ENCODE results near the gene TEX12.

The TEX12 gene, protein sequence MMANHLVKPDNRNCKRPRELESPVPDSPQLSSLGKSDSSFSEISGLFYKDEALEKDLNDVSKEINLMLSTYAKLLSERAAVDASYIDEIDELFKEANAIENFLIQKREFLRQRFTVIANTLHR

DNA sequence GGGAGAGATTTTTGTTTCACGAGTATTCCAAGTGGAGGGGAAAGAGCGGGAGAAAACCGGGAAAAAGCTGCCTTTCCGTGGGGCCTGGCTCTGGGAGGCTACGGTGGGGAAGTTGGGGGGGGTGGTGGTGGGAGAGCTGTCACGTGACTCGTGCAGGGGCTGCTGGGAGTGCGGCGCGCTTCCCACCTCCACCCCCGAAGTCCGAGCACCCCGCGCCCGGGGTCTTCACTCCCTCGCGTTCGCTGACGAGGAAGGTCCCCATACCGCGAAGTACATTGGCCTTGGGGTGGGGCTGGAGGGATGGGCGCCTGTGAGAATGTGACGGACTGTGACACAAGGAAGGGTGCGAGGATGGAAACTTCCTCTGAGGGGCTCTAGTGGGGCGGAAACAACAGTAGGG, at the start of gene TEX12:
Gene TEX12 (plus strand): TSS at position 228 of the 400 bp plus-strand sequence. CDS start 1,897 bp downstream, outside the sequence.
- Histone ChIP-seq H3K9me3 (ENCODE audit: low read length) (no peaks in the 10 kb centered on the region), H3K27ac (ENCODE audit: low read depth, low read length, poor library complexity, severe bottlenecking) (no peak within 1 kb of the TSS), H3K27me3 (ENCODE audit: insufficient read depth, low read length) (no peaks in the 10 kb centered on the region), H3K36me3 (ENCODE audit: insufficient read depth, low read length) (no peaks in the 10 kb centered on the region), H3K4me1 (ENCODE audit: insufficient read depth, low read length, severe bottlenecking) (no peaks in the 10 kb centered on the region), H3K9me2 (ENCODE audit: low read depth, low read length) (no peaks in the 10 kb centered on the region), H3K4me3 (ENCODE audit: low read depth, low read length, poor library complexity, severe bottlenecking) (no peak within 1 kb of the TSS), H3K4me2 (ENCODE audit: low read length) (no peak within 1 kb of the TSS), H2AFZ (ENCODE audit: low read length) (no peak within 1 kb of the TSS), H3K9ac (ENCODE audit: low read length) (no peak within 1 kb of the TSS), H3F3A (ENCODE audit: insufficient read depth, low read length) (no peaks in the 10 kb centered on the region), H4K20me1 (ENCODE audit: insufficient read depth, low read length) (no peaks in the 10 kb centered on the region), H3K79me2 (ENCODE audit: insufficient read depth, low read length) (no peaks in the 10 kb centered on the region)
- TF ChIP-seq, protein P1, sequence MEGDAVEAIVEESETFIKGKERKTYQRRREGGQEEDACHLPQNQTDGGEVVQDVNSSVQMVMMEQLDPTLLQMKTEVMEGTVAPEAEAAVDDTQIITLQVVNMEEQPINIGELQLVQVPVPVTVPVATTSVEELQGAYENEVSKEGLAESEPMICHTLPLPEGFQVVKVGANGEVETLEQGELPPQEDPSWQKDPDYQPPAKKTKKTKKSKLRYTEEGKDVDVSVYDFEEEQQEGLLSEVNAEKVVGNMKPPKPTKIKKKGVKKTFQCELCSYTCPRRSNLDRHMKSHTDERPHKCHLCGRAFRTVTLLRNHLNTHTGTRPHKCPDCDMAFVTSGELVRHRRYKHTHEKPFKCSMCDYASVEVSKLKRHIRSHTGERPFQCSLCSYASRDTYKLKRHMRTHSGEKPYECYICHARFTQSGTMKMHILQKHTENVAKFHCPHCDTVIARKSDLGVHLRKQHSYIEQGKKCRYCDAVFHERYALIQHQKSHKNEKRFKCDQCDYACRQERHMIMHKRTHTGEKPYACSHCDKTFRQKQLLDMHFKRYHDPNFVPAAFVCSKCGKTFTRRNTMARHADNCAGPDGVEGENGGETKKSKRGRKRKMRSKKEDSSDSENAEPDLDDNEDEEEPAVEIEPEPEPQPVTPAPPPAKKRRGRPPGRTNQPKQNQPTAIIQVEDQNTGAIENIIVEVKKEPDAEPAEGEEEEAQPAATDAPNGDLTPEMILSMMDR (IDR thresholded peaks at IDR 0.05; ENCODE audit: low read length): no peak
- TF ChIP-seq EZH2 (IDR thresholded peaks at IDR 0.05; ENCODE audit: borderline replicate concordance, low read length): no peak

DNA sequence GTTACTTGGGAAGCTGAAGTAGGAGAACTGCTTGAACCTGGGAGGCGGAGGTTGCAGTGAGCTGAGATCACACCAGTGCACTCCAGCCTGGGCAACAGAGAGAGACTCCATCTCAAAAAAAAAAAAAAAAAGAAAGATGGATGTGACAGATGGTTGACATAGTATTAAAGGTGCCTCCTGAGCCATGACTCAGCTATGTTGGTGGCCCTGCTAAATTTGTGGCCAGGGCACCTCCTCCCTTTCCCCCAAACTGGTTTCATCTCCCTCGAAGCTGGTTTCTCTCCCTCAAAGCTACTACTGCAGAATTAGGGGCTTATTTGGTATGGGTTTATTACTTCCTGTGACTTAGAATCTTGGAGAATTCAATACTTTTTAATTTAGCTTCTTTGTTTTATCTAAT, 49.0 kb upstream of the TEX12 start:
- no peak overlapping the region for H3K9ac ChIP-seq (ENCODE audit: low read length)
- H3K4me2 ChIP-seq (ENCODE audit: low read length): no peak overlapping the region
- H3K9me3 ChIP-seq (ENCODE audit: low read length): no peaks in the 10 kb centered on the region
- no peaks in the 10 kb centered on the region for H3F3A ChIP-seq (ENCODE audit: insufficient read depth, low read length)
- H3K9me2 ChIP-seq (ENCODE audit: low read depth, low read length): no peaks in the 10 kb centered on the region
- no peak overlapping the region for H3K27ac ChIP-seq (ENCODE audit: low read depth, low read length, poor library complexity, severe bottlenecking)
- H3K4me3 ChIP-seq (ENCODE audit: low read depth, low read length, poor library complexity, severe bottlenecking): no peak overlapping the region
- H3K27me3 ChIP-seq (ENCODE audit: insufficient read depth, low read length): no peaks in the 10 kb centered on the region
- no peak overlapping the region for H2AFZ ChIP-seq (ENCODE audit: low read length)
- TF ChIP-seq, protein P1 (IDR thresholded peaks at IDR 0.05; ENCODE audit: low read length): no peak
- no peak for TF ChIP-seq EZH2 (IDR thresholded peaks at IDR 0.05; ENCODE audit: borderline replicate concordance, low read length)
- H3K36me3 ChIP-seq (ENCODE audit: insufficient read depth, low read length): no peaks in the 10 kb centered on the region
- H4K20me1 ChIP-seq (ENCODE audit: insufficient read depth, low read length): no peaks in the 10 kb centered on the region
- H3K79me2 ChIP-seq (ENCODE audit: insufficient read depth, low read length): no peaks in the 10 kb centered on the region
- no peaks in the 10 kb centered on the region for H3K4me1 ChIP-seq (ENCODE audit: insufficient read depth, low read length, severe bottlenecking)

DNA sequence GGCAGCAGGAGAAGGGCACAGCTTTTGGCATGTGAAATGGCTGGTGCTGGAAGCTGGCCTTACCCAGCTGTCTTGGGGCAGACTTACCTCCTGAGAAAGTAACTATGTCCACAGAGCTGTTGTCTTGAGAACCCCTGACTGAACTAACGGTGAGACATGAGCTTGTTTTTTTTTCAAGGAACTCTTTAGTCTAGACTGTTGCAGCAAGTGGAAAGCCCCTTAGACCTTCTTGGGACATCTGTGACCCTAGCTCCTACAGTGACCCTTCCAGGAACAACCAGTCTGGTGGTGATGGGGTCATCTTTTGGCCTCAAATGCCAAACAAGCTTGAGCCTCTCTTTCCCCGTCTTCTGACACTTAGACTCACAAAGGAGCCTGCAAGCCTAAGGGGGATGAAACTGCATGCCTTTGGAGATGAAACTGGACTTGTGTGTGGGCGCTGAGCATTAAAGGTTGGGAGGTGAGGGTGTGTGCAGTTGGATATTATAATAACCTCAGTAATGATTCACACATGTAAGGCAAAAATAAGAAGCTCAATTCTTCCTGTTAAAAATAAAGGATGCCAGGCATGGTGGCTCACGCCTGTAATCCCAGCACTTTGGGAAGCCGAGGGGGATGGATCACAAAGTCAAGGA, 45.1 kb upstream of the TEX12 start:
- no peak overlapping the region for H3K9ac ChIP-seq (ENCODE audit: low read length)
- H3K27ac ChIP-seq (ENCODE audit: low read depth, low read length, poor library complexity, severe bottlenecking): no peak overlapping the region
- no peaks in the 10 kb centered on the region for H3K4me1 ChIP-seq (ENCODE audit: insufficient read depth, low read length, severe bottlenecking)
- H3K36me3 ChIP-seq (ENCODE audit: insufficient read depth, low read length): no peaks in the 10 kb centered on the region
- H3K4me3 ChIP-seq (ENCODE audit: low read depth, low read length, poor library complexity, severe bottlenecking): no peak overlapping the region
- H4K20me1 ChIP-seq (ENCODE audit: insufficient read depth, low read length): no peaks in the 10 kb centered on the region
- no peak overlapping the region for H3K4me2 ChIP-seq (ENCODE audit: low read length)
- no peak overlapping the region for H2AFZ ChIP-seq (ENCODE audit: low read length)
- H3K9me2 ChIP-seq (ENCODE audit: low read depth, low read length): no peaks in the 10 kb centered on the region
- H3F3A ChIP-seq (ENCODE audit: insufficient read depth, low read length): no peaks in the 10 kb centered on the region
- H3K9me3 ChIP-seq (ENCODE audit: low read length): no peaks in the 10 kb centered on the region
- no peaks in the 10 kb centered on the region for H3K79me2 ChIP-seq (ENCODE audit: insufficient read depth, low read length)
- no peaks in the 10 kb centered on the region for H3K27me3 ChIP-seq (ENCODE audit: insufficient read depth, low read length)
- TF ChIP-seq, protein P1 (IDR thresholded peaks at IDR 0.05; ENCODE audit: low read length): no peak
- no peak for TF ChIP-seq EZH2 (IDR thresholded peaks at IDR 0.05; ENCODE audit: borderline replicate concordance, low read length)

Data from OCI-LY1 (cell line).